NCI-H510A (cell line): ENCODE results near the gene MEF2C.
A peak's percentile ranks its signal among the peaks of the same experiment; 100 is the strongest.
"Not testable (repeated sequence)": the region's sequence is repeated elsewhere in the genome, so short reads cannot be mapped to it uniquely, and the experiment has no call there.

Experiments used
- DNase-seq: peaks from one replicate; lab custom pipeline; 2025; lab: John Stamatoyannopoulos, UW

MEF2C gene

GRCh38 chr5:88883059-88883835 is at the start of gene MEF2C:
TSS of gene MEF2C (minus strand) at chr5:88883184. CDS start at chr5:88823788, 59,396 bp downstream.
- peak; percentile 39 for DNase-seq

- DNase-seq = no peak
These were observed 49.6 kb upstream of the MEF2C start for GRCh38 chr5:88932541-88932940.

GRCh38 chr5:88930335-88930734 is 47.4 kb upstream of the MEF2C start:
- DNase-seq = no peak

- DNase-seq = no peak
These were observed 46.4 kb upstream of the MEF2C start for GRCh38 chr5:88929385-88929784.

- no peak for DNase-seq
These were observed 43.8 kb upstream of the MEF2C start for GRCh38 chr5:88926774-88927173.

GRCh38 chr5:88925692-88926490 is 42.9 kb upstream of the MEF2C start:
- no peak for DNase-seq

- DNase-seq = no peak
These were observed 41.3 kb upstream of the MEF2C start for GRCh38 chr5:88924330-88924657.

- DNase-seq = no peak
These were observed 40.8 kb upstream of the MEF2C start for GRCh38 chr5:88923623-88924329.

GRCh38 chr5:88912743-88913142 is 29.8 kb upstream of the MEF2C start:
- DNase-seq = not testable (repeated sequence)

GRCh38 chr5:88911059-88911572 is 28.1 kb upstream of the MEF2C start:
- DNase-seq = not testable (repeated sequence)

GRCh38 chr5:88904478-88904877 is 21.5 kb upstream of the MEF2C start:
- not testable (repeated sequence) for DNase-seq

GRCh38 chr5:88903966-88904365 is 21.0 kb upstream of the MEF2C start:
- not testable (repeated sequence) for DNase-seq

- not testable (repeated sequence) for DNase-seq
These were observed 18.1 kb upstream of the MEF2C start for GRCh38 chr5:88901077-88901476.

- DNase-seq = no peak
These were observed 16.2 kb upstream of the MEF2C start for GRCh38 chr5:88899096-88899737.

GRCh38 chr5:88897748-88898147 is 14.8 kb upstream of the MEF2C start:
- no peak for DNase-seq

- DNase-seq = no peak
These were observed 12.9 kb upstream of the MEF2C start for GRCh38 chr5:88895681-88896501.

GRCh38 chr5:88892669-88893068 is 9.7 kb upstream of the MEF2C start:
- DNase-seq = no peak

GRCh38 chr5:88890070-88890781 is 7.2 kb upstream of the MEF2C start:
- DNase-seq = no peak

GRCh38 chr5:88889189-88890069 is 6.4 kb upstream of the MEF2C start:
- DNase-seq = no peak

GRCh38 chr5:88888848-88889188 is 5.8 kb upstream of the MEF2C start:
- no peak for DNase-seq
